22Rv1 (cell line): ENCODE measurements around the gene COL6A2.

Source experiments
- CTCF ChIP-seq: fragments of 450-650 bp; IDR thresholded peaks from 2 replicates; pipeline ENCODE4 v1.5.1; 2017; ENCODE audit warnings: mild to moderate bottlenecking
- ZFX ChIP-seq: fragments of 450-650 bp; IDR thresholded peaks from 2 replicates; pipeline ENCODE4 v1.6.1; 2017; ENCODE audit warnings: antibody characterized with exemption, borderline replicate concordance

- no peak for TF ChIP-seq CTCF
- no peak for TF ChIP-seq ZFX
Observed at GRCh38 chr21:46129846-46130651, 32.1 kb downstream of the COL6A2 start.
